ENCODE measurements around the gene PNCK. TPM values are rescaled to one million over a fixed set of nuclear protein-coding genes. Genes with fewer than 3 reads are reported as not detected.
"Not testable (repeated sequence)": the region's sequence is repeated elsewhere in the genome, so short reads cannot be mapped to it uniquely, and the experiment has no call there.

PNCK gene
- total and polyA plus RNA-seq, 12 donors, result 0.42 to 6.5 (median 1.2) TPM; not detected in 2

GRCh38 chrX:153708415-153708814 lies 34.8 kb upstream of the PNCK start:
- no peaks in the 10 kb centered on the region for H3K9me3 ChIP-seq (replicated peaks in 1 of 3)
- no peak for TF ChIP-seq POLR2A (IDR thresholded peaks at IDR 0.05)
- peak; percentile 43 to 81 (median 62) for TF ChIP-seq CTCF (IDR thresholded peaks at IDR 0.05)
- no peak overlapping the region for H3K4me3 ChIP-seq
- intact Hi-C loops (cut with DNase I), result no loop called here
- WGBS, 4 donors, result 18 to 29% (median 21%) methylated on average over 4 to 13 of the region's 13 CpGs
- peak overlapping the region in 3 of 5 donors; percentile 23 to 49 (median 47) for H3K27ac ChIP-seq
- no peaks in the 10 kb centered on the region for H3K27me3 ChIP-seq
- H3K36me3 ChIP-seq (replicated peaks in 1 of 2), result peaks cover 0 to 5% of the 10 kb centered on the region in 2 donors
- H3K4me1 ChIP-seq (replicated peaks in 1 of 2), result no peaks in the 10 kb centered on the region
- peak; percentile 76 to 90 (median 86) for DNase-seq

- no peak overlapping the region for H3K27ac ChIP-seq
- WGBS, 4 donors, result 87 to 100% (median 91%) methylated on average over 1 to 6 of the region's 6 CpGs
- H3K4me1 ChIP-seq (replicated peaks in 1 of 2), result no peaks in the 10 kb centered on the region
- intact Hi-C loops (cut with DNase I), result no loop called here
- H3K36me3 ChIP-seq (replicated peaks in 1 of 2), result peaks cover 0 to 6% of the 10 kb centered on the region in 2 donors
- no peaks in the 10 kb centered on the region for H3K27me3 ChIP-seq
- H3K4me3 ChIP-seq, result no peak overlapping the region
- DNase-seq, result no peak
- H3K9me3 ChIP-seq (replicated peaks in 1 of 3), result no peaks in the 10 kb centered on the region
- TF ChIP-seq POLR2A (IDR thresholded peaks at IDR 0.05), result no peak
- TF ChIP-seq CTCF (IDR thresholded peaks at IDR 0.05), result no peak
These were observed 33.8 kb upstream of the PNCK start for GRCh38 chrX:153707406-153707805.

- TF ChIP-seq POLR2A (IDR thresholded peaks at IDR 0.05) (no peak), CTCF (IDR thresholded peaks at IDR 0.05) (no peak)
- WGBS, 4 donors, result 79 to 91% (median 86%) methylated on average over 9 of the region's 9 CpGs
- H3K9me3 ChIP-seq (replicated peaks in 1 of 3), result no peaks in the 10 kb centered on the region
- H3K4me1 ChIP-seq (replicated peaks in 1 of 2), result no peaks in the 10 kb centered on the region
- intact Hi-C loops (cut with DNase I), result no loop called here
- H3K4me3 ChIP-seq, result no peak overlapping the region
- H3K36me3 ChIP-seq (replicated peaks in 1 of 2), result peaks cover 0 to 12% of the 10 kb centered on the region in 2 donors
- DNase-seq, result peak in 1 of 7 donors; percentile 7
- H3K27ac ChIP-seq, result no peak overlapping the region
- H3K27me3 ChIP-seq, result no peaks in the 10 kb centered on the region
These were observed 33.2 kb upstream of the PNCK start for GRCh38 chrX:153706799-153707198.

- H3K4me3 ChIP-seq; intact Hi-C loops (cut with DNase I); H3K27me3 ChIP-seq; H3K9me3 ChIP-seq (replicated peaks in 1 of 3); H3K4me1 ChIP-seq (replicated peaks in 1 of 2); H3K27ac ChIP-seq: not testable (repeated sequence)
- peak in 1 of 7 donors; percentile 17 for DNase-seq
- peaks cover 0 to 16% of the 10 kb centered on the region in 2 donors for H3K36me3 ChIP-seq (replicated peaks in 1 of 2)
- WGBS, 4 donors, result 73 to 88% (median 84%) methylated on average over 15 to 18 of the region's 18 CpGs; no CpG with 5 or more reads in 1 of the 4 donors
These were observed 31.9 kb upstream of the PNCK start for GRCh38 chrX:153705403-153706060.

GRCh38 chrX:153704631-153705402 lies 31.2 kb upstream of the PNCK start:
- 70 to 91% (median 82%) methylated on average over 5 to 11 of the region's 12 CpGs for WGBS, 4 donors
- H3K4me1 ChIP-seq (replicated peaks in 1 of 2); H3K27me3 ChIP-seq; DNase-seq; H3K4me3 ChIP-seq; H3K9me3 ChIP-seq (replicated peaks in 1 of 3); intact Hi-C loops (cut with DNase I); H3K27ac ChIP-seq: not testable (repeated sequence)
- peaks cover 0 to 16% of the 10 kb centered on the region in 2 donors for H3K36me3 ChIP-seq (replicated peaks in 1 of 2)

Data from adrenal gland (tissue), 12 donors.